Central memory CD8-positive, alpha-beta T cell (primary cell): Measurements from ENCODE around the gene DVL3.
"Not testable (repeated sequence)": the region's sequence is repeated elsewhere in the genome, so short reads cannot be mapped to it uniquely, and the experiment has no call there.

Source experiments
- ATAC-seq: fragments of 150-1000 bp; cut with Tn5 transposase; replicated peaks from 2 replicates; pipeline ENCODE4 v1.10.0; 2022; ENCODE audit warnings: mild to moderate bottlenecking, moderate FRiP score, moderate number of reproducible peaks; ENCODE audit not compliant: poor library complexity, severe bottlenecking; ENCODE audit errors: extremely low read depth
- DNase-seq, 2 donors: peaks; one replicate each; pipeline ENCODE4 v3.0.0; 2021; ENCODE audit warnings: low spot score in 2 of 2
- H3K27ac Mint-ChIP-seq: one replicate; pipeline ENCODE4 v1.8.0; 2022; ENCODE audit warnings: low read depth, mild to moderate bottlenecking, moderate library complexity, mixed read lengths
- H3K27me3 Mint-ChIP-seq: one replicate; pipeline ENCODE4 v1.8.0; 2022; ENCODE audit warnings: mixed read lengths
- H3K36me3 Mint-ChIP-seq: one replicate; pipeline ENCODE4 v1.8.0; 2022; ENCODE audit warnings: mild to moderate bottlenecking, moderate library complexity, mixed read lengths; ENCODE audit not compliant: insufficient read depth
- H3K4me1 Mint-ChIP-seq: one replicate; pipeline ENCODE4 v1.8.0; 2022; ENCODE audit warnings: mixed read lengths
- H3K4me3 Mint-ChIP-seq: one replicate; pipeline ENCODE4 v1.8.0; 2022; ENCODE audit warnings: mild to moderate bottlenecking, moderate library complexity, mixed read lengths
- H3K9me3 Mint-ChIP-seq: one replicate; pipeline ENCODE4 v1.8.0; 2022; ENCODE audit warnings: mixed read lengths

DVL3 gene

GRCh38 chr3:184154885-184155643 lies at the start of gene DVL3:
Gene DVL3 (plus strand): TSS chr3:184155377. CDS start chr3:184155636, 259 bp downstream.
- peak; percentile 67 for ATAC-seq
- no peak for DNase-seq
- Mint-ChIP-seq H3K36me3 (peaks cover 1% of the 10 kb centered on the region), H3K27me3 (no peaks in the 10 kb centered on the region), H3K4me3 (peak within 1 kb of the TSS; percentile 96), H3K9me3 (no peaks in the 10 kb centered on the region), H3K27ac (peak within 1 kb of the TSS; percentile 87), H3K4me1 (peaks cover 30% of the 10 kb centered on the region)

DNA sequence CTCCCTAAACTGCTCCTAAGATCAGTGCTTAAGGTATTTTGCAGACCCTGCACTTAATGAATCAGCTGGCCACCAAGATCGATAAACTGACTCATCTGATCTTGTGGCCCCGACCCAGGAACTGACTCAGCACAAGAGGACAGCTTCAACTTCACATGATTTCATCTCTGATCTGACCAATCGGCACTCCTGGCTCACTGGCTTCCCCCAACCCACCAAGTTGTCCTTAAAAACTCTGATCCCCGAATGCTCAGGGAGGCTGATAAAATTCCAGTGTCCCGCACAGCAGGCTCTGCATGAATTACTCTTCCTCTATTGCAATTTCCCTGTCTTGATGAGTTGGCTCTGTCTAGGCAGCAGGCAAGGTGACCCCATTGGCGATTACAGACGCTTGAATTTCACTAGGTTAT lies 44.9 kb upstream of the DVL3 start:
- Mint-ChIP-seq H3K4me3 (no peak overlapping the region), H3K36me3 (no peaks in the 10 kb centered on the region), H3K27me3 (peaks cover 10% of the 10 kb centered on the region), H3K27ac (no peak overlapping the region), H3K9me3 (no peaks in the 10 kb centered on the region), H3K4me1 (no peaks in the 10 kb centered on the region)
- no peak for ATAC-seq
- no peak for DNase-seq

- Mint-ChIP-seq H3K4me3 (no peak overlapping the region), H3K9me3 (no peaks in the 10 kb centered on the region)
Observed at GRCh38 chr3:184116017-184116416, 39.2 kb upstream of the DVL3 start.

DNA sequence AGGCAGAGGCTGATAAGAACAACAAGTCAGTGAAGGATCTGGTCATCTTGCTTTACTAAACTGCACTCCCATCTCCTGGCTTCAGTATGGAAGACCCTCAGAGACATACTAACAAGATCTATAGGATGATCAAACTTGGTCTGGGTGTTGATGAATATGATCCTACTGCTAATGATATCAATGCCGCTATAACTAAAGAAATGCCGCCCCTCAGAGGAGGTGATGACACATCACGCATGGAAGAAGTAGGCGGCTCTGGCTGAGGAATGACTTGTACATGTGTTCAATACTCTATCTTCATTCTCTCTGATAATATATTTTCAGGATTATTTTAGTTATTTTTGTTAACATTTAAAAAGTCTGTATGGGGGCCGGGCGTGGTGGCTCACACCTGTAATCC lies 37.5 kb upstream of the DVL3 start:
- DNase-seq (no peak), ATAC-seq (no peak)
- Mint-ChIP-seq H3K27ac (no peak overlapping the region), H3K27me3 (peaks cover 35% of the 10 kb centered on the region), H3K9me3 (no peaks in the 10 kb centered on the region), H3K4me3 (no peak overlapping the region), H3K36me3 (peaks cover 2% of the 10 kb centered on the region), H3K4me1 (no peaks in the 10 kb centered on the region)

More at GRCh38 chr3:184116017-184116416, 39.2 kb upstream of the DVL3 start:
- ATAC-seq (no peak), DNase-seq (no peak)
- peaks cover 37% of the 10 kb centered on the region for H3K27me3 Mint-ChIP-seq
- H3K36me3 Mint-ChIP-seq: no peaks in the 10 kb centered on the region
- H3K4me1 Mint-ChIP-seq: no peaks in the 10 kb centered on the region
- no peak overlapping the region for H3K27ac Mint-ChIP-seq

DNA sequence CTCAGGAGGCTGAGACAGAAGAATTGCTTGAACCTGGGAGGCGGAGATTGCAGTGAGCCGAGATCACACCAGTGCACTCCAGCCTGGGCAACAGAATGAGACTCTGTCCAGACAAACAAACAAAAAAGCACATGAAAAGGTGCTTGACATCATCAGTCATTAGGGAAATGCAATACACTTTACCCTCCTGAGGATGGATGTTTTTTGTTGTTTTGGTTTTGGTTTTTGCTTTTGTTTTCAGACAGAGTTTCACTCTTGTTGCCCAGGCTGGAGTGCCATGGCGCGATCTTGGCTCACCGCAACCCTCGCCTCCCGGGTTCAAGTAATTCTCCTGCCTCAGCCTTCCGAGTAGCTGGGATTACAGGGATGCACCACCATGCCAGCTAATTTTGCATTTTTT lies 34.1 kb upstream of the DVL3 start:
- not testable (repeated sequence) for H3K4me3 Mint-ChIP-seq, H3K27ac Mint-ChIP-seq, ATAC-seq, DNase-seq, H3K4me1 Mint-ChIP-seq, H3K9me3 Mint-ChIP-seq, H3K36me3 Mint-ChIP-seq
- peaks cover 23% of the 10 kb centered on the region for H3K27me3 Mint-ChIP-seq

- Mint-ChIP-seq H3K27ac (no peak overlapping the region), H3K4me3 (no peak overlapping the region), H3K4me1 (no peaks in the 10 kb centered on the region), H3K27me3 (no peaks in the 10 kb centered on the region), H3K36me3 (peaks cover 2% of the 10 kb centered on the region), H3K9me3 (no peaks in the 10 kb centered on the region)
- no peak for DNase-seq
- no peak for ATAC-seq
Observed at GRCh38 chr3:184126006-184126405, 29.2 kb upstream of the DVL3 start.

DNA sequence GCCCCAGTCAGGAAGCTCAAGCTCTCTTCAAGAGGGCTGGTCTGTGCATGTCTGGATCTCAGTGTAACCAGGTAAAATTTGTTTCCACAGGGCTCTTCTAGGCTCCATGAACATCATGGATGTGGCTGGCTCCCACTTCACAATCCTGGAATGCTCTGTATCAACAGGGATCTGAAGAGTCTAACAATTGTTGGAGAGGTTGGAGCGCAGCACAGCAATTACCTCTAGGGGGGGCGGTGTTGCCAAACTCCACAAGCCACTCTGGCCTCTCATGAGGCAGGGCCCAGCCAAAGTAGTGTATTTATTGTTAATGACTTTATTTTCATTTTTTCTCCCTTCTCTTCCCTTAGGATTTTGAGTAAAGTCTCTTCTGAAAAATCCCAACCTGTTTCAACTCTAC lies 26.2 kb upstream of the DVL3 start:
- DNase-seq: no peak
- H3K9me3 Mint-ChIP-seq: no peaks in the 10 kb centered on the region

GRCh38 chr3:184132945-184133344 lies 22.2 kb upstream of the DVL3 start:
- no peaks in the 10 kb centered on the region for H3K9me3 Mint-ChIP-seq
- no peaks in the 10 kb centered on the region for H3K27me3 Mint-ChIP-seq
- no peak for ATAC-seq
- H3K4me1 Mint-ChIP-seq: peaks cover 43% of the 10 kb centered on the region
- no peak overlapping the region for H3K27ac Mint-ChIP-seq
- H3K36me3 Mint-ChIP-seq: peaks cover 13% of the 10 kb centered on the region
- H3K4me3 Mint-ChIP-seq: peak overlapping the region; percentile 94
- DNase-seq: no peak

More for the DNA sequence above, 26.2 kb upstream of the DVL3 start:
- Mint-ChIP-seq H3K4me3 (no peak overlapping the region), H3K4me1 (peaks cover 4% of the 10 kb centered on the region), H3K27me3 (no peaks in the 10 kb centered on the region), H3K36me3 (no peaks in the 10 kb centered on the region), H3K27ac (no peak overlapping the region)
- ATAC-seq: no peak

GRCh38 chr3:184133840-184134745 lies 21.1 kb upstream of the DVL3 start:
- ATAC-seq (peak; percentile 25), DNase-seq (no peak)
- Mint-ChIP-seq H3K4me1 (peaks cover 44% of the 10 kb centered on the region), H3K9me3 (no peaks in the 10 kb centered on the region), H3K27me3 (no peaks in the 10 kb centered on the region), H3K4me3 (peak overlapping the region; percentile 94), H3K27ac (peak overlapping the region; percentile 92), H3K36me3 (peaks cover 15% of the 10 kb centered on the region)

GRCh38 chr3:184134746-184135148 lies 20.4 kb upstream of the DVL3 start:
- peak; percentile 29 for ATAC-seq
- Mint-ChIP-seq H3K4me3 (peak overlapping the region; percentile 94), H3K27ac (peak overlapping the region; percentile 92), H3K4me1 (peaks cover 44% of the 10 kb centered on the region), H3K27me3 (no peaks in the 10 kb centered on the region), H3K9me3 (no peaks in the 10 kb centered on the region), H3K36me3 (peaks cover 16% of the 10 kb centered on the region)
- DNase-seq: no peak

DNA sequence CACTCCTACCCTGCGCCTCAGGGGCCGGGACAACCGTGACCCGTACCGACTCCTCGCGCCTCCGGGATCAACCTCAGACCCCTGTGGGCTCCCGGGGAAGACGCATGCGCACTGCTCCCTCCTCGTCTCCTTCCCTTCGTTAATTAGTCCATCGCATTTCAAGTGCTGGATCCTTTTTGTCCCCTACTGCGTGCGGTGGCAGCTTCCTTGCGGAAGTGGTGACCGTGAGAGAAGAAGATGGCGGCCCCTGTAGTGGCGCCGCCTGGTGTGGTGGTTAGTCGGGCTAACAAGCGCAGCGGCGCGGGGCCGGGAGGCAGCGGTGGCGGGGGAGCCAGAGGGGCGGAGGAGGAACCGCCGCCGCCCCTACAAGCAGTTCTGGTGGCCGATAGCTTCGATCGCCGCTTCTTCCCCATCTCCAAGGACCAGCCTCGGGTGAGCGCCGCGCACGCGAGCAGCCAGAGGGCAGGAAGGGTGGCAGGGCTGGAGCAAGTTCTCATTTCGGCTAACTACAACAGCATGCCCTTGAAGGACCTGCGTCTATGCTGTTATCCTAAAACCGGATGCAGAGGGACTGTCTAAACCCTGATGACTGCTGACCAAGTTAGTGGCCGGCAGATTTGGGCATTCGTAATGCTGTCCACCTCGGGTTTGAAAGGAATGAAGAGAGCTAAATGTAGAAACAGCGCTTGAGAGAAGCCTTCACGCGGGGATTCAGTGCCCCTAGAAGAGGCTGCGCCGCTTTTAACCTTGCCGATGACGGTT lies 19.8 kb upstream of the DVL3 start, which contains the start of gene EIF2B5:
EIF2B5 (plus strand) TSS at position 210 of the 762 bp plus-strand sequence; CDS start at position 238, 28 bp downstream.
- Mint-ChIP-seq H3K4me1 (peaks cover 44% of the 10 kb centered on the region), H3K27ac (peak within 1 kb of the TSS; percentile 92), H3K36me3 (peaks cover 21% of the 10 kb centered on the region), H3K4me3 (peak within 1 kb of the TSS; percentile 94), H3K27me3 (no peaks in the 10 kb centered on the region), H3K9me3 (no peaks in the 10 kb centered on the region)
- ATAC-seq (peak; percentile 89), DNase-seq (peak; percentile 64 to 71)

DNA sequence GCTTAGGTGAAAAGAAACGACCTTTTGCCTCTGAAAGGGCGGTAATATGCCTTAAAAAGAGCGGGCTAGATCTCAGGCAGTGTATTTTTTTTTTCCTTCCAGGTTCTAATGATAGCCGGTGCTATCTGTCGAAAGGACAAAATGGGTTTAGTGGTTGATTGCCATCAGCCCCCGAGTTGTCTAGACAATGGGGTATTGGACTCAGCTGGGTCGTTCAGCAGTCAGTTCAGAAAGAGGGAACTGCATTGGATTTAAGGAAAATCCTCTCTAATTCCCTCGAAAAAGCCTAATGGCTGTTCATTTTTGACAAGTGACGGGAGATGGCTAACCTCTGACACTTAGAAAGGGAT lies 19.3 kb upstream of the DVL3 start:
- Mint-ChIP-seq H3K4me1 (peaks cover 44% of the 10 kb centered on the region), H3K27ac (peak overlapping the region; percentile 92), H3K4me3 (peak overlapping the region; percentile 94), H3K27me3 (no peaks in the 10 kb centered on the region), H3K36me3 (peaks cover 21% of the 10 kb centered on the region), H3K9me3 (no peaks in the 10 kb centered on the region)
- DNase-seq (no peak), ATAC-seq (no peak)
